Endothelial cell of umbilical vein (primary cell): ENCODE measurements around the gene TIMM50. TPM values are rescaled to one million over a fixed set of nuclear protein-coding genes. Genes with fewer than 3 reads are reported as not detected.

Source experiments
- BruUV-seq: library from RNA; stranded (reverse); fragments of 400-500 nt; replicated peaks from 2 replicates; lab custom pipeline; 2021; lab: Mats Ljungman, UMichigan
- CTCF ChIA-PET: fragments of 300-600, 350-600 bp; sonication (Branson Sonifier 250); formaldehyde crosslinking; loops from one replicate; lab custom pipeline; 2021; ENCODE audit warnings: antibody characterized with exemption, inconsistent platforms; lab: Charles Lee
- POLR2A ChIA-PET: fragments of 300-600, 350-600 bp; sonication (Branson Sonifier 250); formaldehyde crosslinking; loops from one replicate; lab custom pipeline; 2021; ENCODE audit warnings: antibody characterized with exemption, inconsistent platforms; lab: Charles Lee
- DNase-seq: peaks from one replicate; pipeline ENCODE4 v3.0.0-alpha.2; 2011; ENCODE audit warnings: low read depth, low spot score
- FAIRE-seq: peaks from 2 replicates; lab custom pipeline; 2011; peaks lifted over from hg19 to GRCh38; lab: Jason Lieb, UNC
- H2AFZ ChIP-seq: 2 replicates; pipeline ENCODE4 v1.6.0; 2012; ENCODE audit warnings: low read depth, low read length, control low read depth, inconsistent platforms
- H3K27ac ChIP-seq: 2 replicates; pipeline ENCODE4 v1.5.1; 2011; ENCODE audit warnings: low read depth, mild to moderate bottlenecking, control low read depth, low read length, moderate library complexity; ENCODE audit not compliant: insufficient read depth
- H3K27me3 ChIP-seq, 2 experiments: 2 replicates each; pipeline versions ENCODE4 v1.6.0 to v1.6.1; 2011; ENCODE audit warnings: low read length in 2 of 2, mixed read lengths in 1 of 2; ENCODE audit not compliant: control insufficient read depth in 2 of 2, insufficient read depth in 2 of 2
- H3K36me3 ChIP-seq, 2 experiments: 2 replicates in 1 of 2; 3 replicates in 1 of 2; pipeline ENCODE4 v1.5.1; 2011; ENCODE audit warnings: low read length in 2 of 2, mild to moderate bottlenecking in 1 of 2, moderate library complexity in 1 of 2; ENCODE audit not compliant: control insufficient read depth in 2 of 2, insufficient read depth in 2 of 2; ENCODE audit errors: extremely low read depth in 1 of 2
- H3K4me1 ChIP-seq: 3 replicates; pipeline ENCODE4 v1.5.1; 2011; ENCODE audit warnings: mild to moderate bottlenecking, low read length; ENCODE audit not compliant: control insufficient read depth, insufficient read depth; ENCODE audit errors: extremely low read depth
- H3K4me2 ChIP-seq: 2 replicates; pipeline ENCODE4 v1.6.1; 2011; ENCODE audit warnings: low read length, control low read depth, mixed read lengths; ENCODE audit not compliant: insufficient read depth
- H3K4me3 ChIP-seq, 3 experiments: fragments of 200-600 bp in 1 of 3; sonication (generic), shearing (Covaris generic) in 1 of 3; replicated peaks in 1 of 3; 2 replicates each; pipeline ENCODE4 v1.5.1; 2011 to 2016; ENCODE audit warnings: control low read depth in 3 of 3, low read length in 3 of 3, mild to moderate bottlenecking in 2 of 3, inconsistent platforms in 1 of 3, low read depth in 1 of 3, moderate library complexity in 1 of 3; ENCODE audit not compliant: insufficient read depth in 1 of 3
- H3K79me2 ChIP-seq: 2 replicates; pipeline ENCODE4 v1.6.0; 2012; ENCODE audit warnings: low read length, inconsistent platforms; ENCODE audit not compliant: control insufficient read depth, insufficient read depth
- H3K9ac ChIP-seq: replicated peaks from 2 replicates; pipeline ENCODE3; 2011; ENCODE audit warnings: low read length, control low read depth; ENCODE audit not compliant: insufficient read depth; ENCODE audit errors: extremely low read depth
- H3K9me1 ChIP-seq: replicated peaks from 3 replicates; pipeline ENCODE4 v1.6.0; 2011; ENCODE audit warnings: mild to moderate bottlenecking, low read length; ENCODE audit not compliant: control insufficient read depth, insufficient read depth; ENCODE audit errors: extremely low read depth
- H3K9me3 ChIP-seq: replicated peaks from 2 replicates; pipeline ENCODE4 v1.5.1; 2012; ENCODE audit warnings: low read length, inconsistent platforms; ENCODE audit not compliant: control insufficient read depth, insufficient read depth
- H4K20me1 ChIP-seq: replicated peaks from 2 replicates; pipeline ENCODE3; 2011; ENCODE audit warnings: mild to moderate bottlenecking, low read length; ENCODE audit not compliant: control insufficient read depth, insufficient read depth; ENCODE audit errors: extremely low read depth
- CTCF ChIP-seq, 2 donors: IDR thresholded peaks; 1 replicate in 1 of 2; 2 replicates in 1 of 2; pipeline ENCODE4 v1.5.1; 2011; ENCODE audit warnings: low read length in 2 of 2, mild to moderate bottlenecking in 2 of 2, moderate library complexity in 2 of 2, control low read depth in 1 of 2, inconsistent platforms in 1 of 2, low read depth in 1 of 2; ENCODE audit not compliant: insufficient read depth in 1 of 2; ENCODE audit errors: extremely low read depth in 1 of 2
- EZH2 ChIP-seq: IDR thresholded peaks from 2 replicates; pipeline ENCODE4 v1.6.1; 2012; ENCODE audit warnings: borderline replicate concordance, low read depth, mild to moderate bottlenecking, moderate library complexity, low read length, inconsistent platforms; ENCODE audit not compliant: severe bottlenecking
- FOS ChIP-seq: IDR thresholded peaks from 2 replicates; pipeline ENCODE4 v1.6.1; 2011; ENCODE audit warnings: mild to moderate bottlenecking, low read length, moderate library complexity, borderline replicate concordance; ENCODE audit not compliant: insufficient read depth
- GATA2 ChIP-seq: IDR thresholded peaks from 2 replicates; pipeline ENCODE4 v1.7.0; 2011; ENCODE audit warnings: low read depth, mild to moderate bottlenecking, moderate library complexity, mixed read lengths, low read length; ENCODE audit not compliant: insufficient read length, insufficient read depth
- JUN ChIP-seq: IDR thresholded peaks from 2 replicates; pipeline ENCODE4 v1.6.1; 2011; ENCODE audit warnings: borderline replicate concordance, low read depth; ENCODE audit not compliant: insufficient read length, insufficient read depth
- MAX ChIP-seq: IDR thresholded peaks from 2 replicates; pipeline ENCODE4 v1.6.1; 2011; ENCODE audit not compliant: insufficient read depth, insufficient read length
- MYC ChIP-seq: IDR thresholded peaks from one replicate; pipeline ENCODE4 v1.6.1; 2011; ENCODE audit warnings: mild to moderate bottlenecking, low read depth, low read length
- POLR2A ChIP-seq: IDR thresholded peaks from 2 replicates; pipeline ENCODE4 v1.6.1; 2012; ENCODE audit warnings: low read depth, mild to moderate bottlenecking, control low read depth, low read length
- POLR2AphosphoS5 ChIP-seq: IDR thresholded peaks from 2 replicates; pipeline ENCODE4 v1.6.1; 2012; ENCODE audit warnings: low read depth, mild to moderate bottlenecking, control low read depth, low read length, moderate library complexity; ENCODE audit not compliant: insufficient read depth
- dilution Hi-C: fragments of 300-500 bp; cut with MboI; formaldehyde crosslinking; loops from one replicate; pipeline ENCODE4 v1.15.0; 2019; ENCODE audit warnings: low sequenced_read_pairs; ENCODE audit not compliant: extremely low pct_ligation_motif_present
- intact Hi-C: fragments of 100-400 bp; cut with micrococcal nuclease; formaldehyde crosslinking; loops from one replicate; pipeline ENCODE4 v1.10.0; 2022
- polyA plus RNA-seq, 4 experiments: library from polyadenylated mRNA; depleted of rRNA in 3 of 4; stranded (reverse) in 3 of 4; unstranded in 1 of 4; fragments of >200 nt; gene quantifications; 2 replicates each; pipeline versions ENCODE4 v1.2.1 to v1.2.3, GENCODE V29; 2011 to 2012; ENCODE audit warnings: missing spikeins in 1 of 4
- total RNA-seq: library from RNA; stranded (reverse); gene quantifications from 2 replicates; pipeline ENCODE4 v1.2.3, GENCODE V29; 2021

The TIMM50 gene
- total and polyA plus RNA-seq, 2 donors (not counting 3 experiments of a cell fraction or from before 2014, with no cell fraction given): 85.7 to 118 TPM

- peak overlapping the region; percentile 5 for H3K4me2 ChIP-seq
- no peaks in the 10 kb centered on the region for H3K9me3 ChIP-seq
- ChIA-PET CTCF (interaction anchor here (1.0 to 2.1 kb wide), 4 partner anchors 10 to 100 kb away, joined by 3 to 8 read pairs (median 8); no protein-coding TSS in a partner anchor), POLR2A (no interaction called here)
- dilution Hi-C loops: no loop called here
- H4K20me1 ChIP-seq: peaks cover 4% of the 10 kb centered on the region
- DNase-seq (no peak), FAIRE-seq (no peak)
- no TSS peak for BruUV-seq
- H2AFZ ChIP-seq: peak overlapping the region; percentile 32
- no peaks in the 10 kb centered on the region for H3K9me1 ChIP-seq
- peaks cover 11% of the 10 kb centered on the region for H3K79me2 ChIP-seq
- no peak overlapping the region for H3K27ac ChIP-seq
- H3K27me3 ChIP-seq: no peaks in the 10 kb centered on the region
- H3K9ac ChIP-seq: no peak overlapping the region
- peaks cover 25% of the 10 kb centered on the region for H3K4me1 ChIP-seq
- TF ChIP-seq JUN: no peak
- no peak for TF ChIP-seq MAX
- TF ChIP-seq CTCF (IDR thresholded peaks at IDR 0.05; ENCODE audit: extremely low read depth in 1 of 2, insufficient read depth in 1 of 2, low read depth in 1 of 2, low read length in 2 of 2): no peak
- no peak for TF ChIP-seq POLR2A
- no peak for TF ChIP-seq GATA2
- TF ChIP-seq FOS: no peak
- TF ChIP-seq EZH2: no peak
- TF ChIP-seq MYC: no peak
- TF ChIP-seq POLR2AphosphoS5: no peak
- H3K4me3 ChIP-seq: peak overlapping the region in 1 of 3 experiments; percentile 3
- no peaks in the 10 kb centered on the region for H3K36me3 ChIP-seq
- intact Hi-C loops: no loop called here
Measured at GRCh38 chr19:39540333-39540673, 59.7 kb downstream of the TIMM50 start.

Other genes with a start within 250 kb of the TIMM50 start
- not detected in 2 replicates for gene IFNL3, start 235.8 kb upstream of the TIMM50 start, total RNA-seq
- not detected in 2 replicates for gene IFNL3, start 235.8 kb upstream of the TIMM50 start, polyA plus RNA-seq
- not detected in 2 replicates for gene IFNL4, start 232.0 kb upstream of the TIMM50 start, total RNA-seq
- not detected in 2 replicates for gene IFNL4, start 232.0 kb upstream of the TIMM50 start, polyA plus RNA-seq
- not detected in 2 replicates for gene IFNL2, start 212.4 kb upstream of the TIMM50 start, total RNA-seq
- gene IFNL2, start 212.4 kb upstream of the TIMM50 start, polyA plus RNA-seq: not detected in 2 replicates
- not detected in 2 replicates for gene IFNL1, start 184.4 kb upstream of the TIMM50 start, total RNA-seq
- not detected in 2 replicates for gene IFNL1, start 184.4 kb upstream of the TIMM50 start, polyA plus RNA-seq
- gene LRFN1, start 160.0 kb upstream of the TIMM50 start, total RNA-seq: 1.4 and 1.5 TPM in 2 replicates
- 0.38 and 0.39 TPM in 2 replicates for gene LRFN1, start 160.0 kb upstream of the TIMM50 start, polyA plus RNA-seq
- 39.5 and 41.5 TPM in 2 replicates for gene GMFG, start 144.8 kb upstream of the TIMM50 start, total RNA-seq
- 9.2 and 13.7 TPM in 2 replicates for gene GMFG, start 144.8 kb upstream of the TIMM50 start, polyA plus RNA-seq
- gene SAMD4B, start 138.4 kb upstream of the TIMM50 start, total RNA-seq: 82.1 and 87.7 TPM in 2 replicates
- gene SAMD4B, start 138.4 kb upstream of the TIMM50 start, polyA plus RNA-seq: 84.2 and 98.0 TPM in 2 replicates
- gene PAF1, start 89.7 kb upstream of the TIMM50 start, total RNA-seq: 53.6 and 55.1 TPM in 2 replicates
- gene PAF1, start 89.7 kb upstream of the TIMM50 start, polyA plus RNA-seq: 77.9 and 90.8 TPM in 2 replicates
- 24.7 and 25.5 TPM in 2 replicates for gene MED29, start 89.5 kb upstream of the TIMM50 start, total RNA-seq
- gene MED29, start 89.5 kb upstream of the TIMM50 start, polyA plus RNA-seq: 50.4 and 60.3 TPM in 2 replicates
- gene ZFP36, start 74.0 kb upstream of the TIMM50 start, total RNA-seq: 12.2 and 26.5 TPM in 2 replicates
- gene ZFP36, start 74.0 kb upstream of the TIMM50 start, polyA plus RNA-seq: 16.3 and 21.7 TPM in 2 replicates
- gene PLEKHG2, start 68.2 kb upstream of the TIMM50 start, total RNA-seq: 74.1 TPM in 2 replicates
- 26.4 and 44.7 TPM in 2 replicates for gene PLEKHG2, start 68.2 kb upstream of the TIMM50 start, polyA plus RNA-seq
- 1,735 and 1,768 TPM in 2 replicates for gene RPS16, start 44.9 kb upstream of the TIMM50 start, total RNA-seq
- 5,244 and 6,084 TPM in 2 replicates for gene RPS16, start 44.9 kb upstream of the TIMM50 start, polyA plus RNA-seq
- 108 and 120 TPM in 2 replicates for gene SUPT5H, start 35.3 kb upstream of the TIMM50 start, total RNA-seq
- 81.8 and 87.6 TPM in 2 replicates for gene SUPT5H, start 35.3 kb upstream of the TIMM50 start, polyA plus RNA-seq
- 0.40 and 0.55 TPM in 2 replicates for gene DLL3, start 18.1 kb downstream of the TIMM50 start, total RNA-seq
- gene DLL3, start 18.1 kb downstream of the TIMM50 start, polyA plus RNA-seq: 0.73 and 0.89 TPM in 2 replicates
- not detected in 2 replicates for gene SELENOV, start 34.3 kb downstream of the TIMM50 start, total RNA-seq
- gene SELENOV, start 34.3 kb downstream of the TIMM50 start, polyA plus RNA-seq: not detected in 2 replicates
- gene EID2B, start 52.0 kb downstream of the TIMM50 start, total RNA-seq: 3.0 and 3.9 TPM in 2 replicates
- gene EID2B, start 52.0 kb downstream of the TIMM50 start, polyA plus RNA-seq: 1.6 and 1.7 TPM in 2 replicates
- 17.4 and 19.2 TPM in 2 replicates for gene EID2, start 59.3 kb downstream of the TIMM50 start, total RNA-seq
- gene EID2, start 59.3 kb downstream of the TIMM50 start, polyA plus RNA-seq: 6.6 TPM in 2 replicates
- not detected in 2 replicates for gene LGALS13, start 121.7 kb downstream of the TIMM50 start, total RNA-seq
- not detected in 2 replicates for gene LGALS13, start 121.7 kb downstream of the TIMM50 start, polyA plus RNA-seq
- not detected in 2 replicates for gene LGALS16, start 175.1 kb downstream of the TIMM50 start, total RNA-seq
- gene LGALS16, start 175.1 kb downstream of the TIMM50 start, polyA plus RNA-seq: not detected in 2 replicates
- not detected in 2 replicates for gene LGALS14, start 223.6 kb downstream of the TIMM50 start, total RNA-seq
- gene LGALS14, start 223.6 kb downstream of the TIMM50 start, polyA plus RNA-seq: not detected in 2 replicates